Measurements from ENCODE around the gene FOXC1. TPM values are rescaled to one million over a fixed set of nuclear protein-coding genes. Genes with fewer than 3 reads are reported as not detected.

The FOXC1 gene
- total RNA-seq, 1 donor from 2014 or later, result 2.9 TPM

DNA sequence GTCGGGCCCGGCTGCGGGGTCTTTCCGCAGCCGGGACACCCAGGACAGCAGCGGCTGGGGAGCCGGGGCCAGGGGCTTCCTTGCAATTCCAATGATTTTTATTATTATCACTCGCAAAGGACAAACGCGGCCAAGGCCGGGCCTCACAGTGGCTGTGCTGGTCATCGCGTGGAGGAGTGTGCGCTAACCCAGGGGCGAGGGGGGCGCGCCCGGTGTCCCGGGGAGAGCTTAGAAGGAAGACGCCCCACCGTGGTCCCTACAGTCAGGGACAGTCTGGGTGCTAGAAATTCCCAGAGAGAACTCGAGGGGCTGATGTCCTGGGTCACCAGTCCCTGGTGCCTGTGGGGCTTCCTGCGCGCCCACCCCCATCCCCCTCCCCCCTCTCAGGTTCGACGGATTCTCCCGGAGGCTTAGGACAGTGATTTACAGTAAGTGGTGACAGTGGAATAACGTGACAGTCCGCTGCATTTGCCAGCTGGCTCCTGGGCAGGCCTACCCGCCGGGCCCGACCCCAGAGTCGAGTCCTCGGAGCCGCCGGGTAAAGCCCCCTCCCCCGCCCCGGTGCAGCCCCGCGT lies 9.5 kb downstream of the FOXC1 start:
- Mint-ChIP-seq H3K27me3 (ENCODE audit: low read depth, unreplicated experiment) (peaks cover 62% of the 10 kb centered on the region), H3K36me3 (ENCODE audit: low read depth, unreplicated experiment) (peaks cover 4% of the 10 kb centered on the region), H3K4me3 (ENCODE audit: unreplicated experiment) (no peak overlapping the region), H3K4me1 (ENCODE audit: low read depth, unreplicated experiment) (no peaks in the 10 kb centered on the region), H3K9me3 (ENCODE audit: unreplicated experiment) (peaks cover 15% of the 10 kb centered on the region), H3K27ac (ENCODE audit: unreplicated experiment) (no peak overlapping the region)
- TF ChIP-seq EZH2 (IDR thresholded peaks at IDR 0.05; ENCODE audit: insufficient read depth, low read length), result no peak
- TF ChIP-seq, protein P1, sequence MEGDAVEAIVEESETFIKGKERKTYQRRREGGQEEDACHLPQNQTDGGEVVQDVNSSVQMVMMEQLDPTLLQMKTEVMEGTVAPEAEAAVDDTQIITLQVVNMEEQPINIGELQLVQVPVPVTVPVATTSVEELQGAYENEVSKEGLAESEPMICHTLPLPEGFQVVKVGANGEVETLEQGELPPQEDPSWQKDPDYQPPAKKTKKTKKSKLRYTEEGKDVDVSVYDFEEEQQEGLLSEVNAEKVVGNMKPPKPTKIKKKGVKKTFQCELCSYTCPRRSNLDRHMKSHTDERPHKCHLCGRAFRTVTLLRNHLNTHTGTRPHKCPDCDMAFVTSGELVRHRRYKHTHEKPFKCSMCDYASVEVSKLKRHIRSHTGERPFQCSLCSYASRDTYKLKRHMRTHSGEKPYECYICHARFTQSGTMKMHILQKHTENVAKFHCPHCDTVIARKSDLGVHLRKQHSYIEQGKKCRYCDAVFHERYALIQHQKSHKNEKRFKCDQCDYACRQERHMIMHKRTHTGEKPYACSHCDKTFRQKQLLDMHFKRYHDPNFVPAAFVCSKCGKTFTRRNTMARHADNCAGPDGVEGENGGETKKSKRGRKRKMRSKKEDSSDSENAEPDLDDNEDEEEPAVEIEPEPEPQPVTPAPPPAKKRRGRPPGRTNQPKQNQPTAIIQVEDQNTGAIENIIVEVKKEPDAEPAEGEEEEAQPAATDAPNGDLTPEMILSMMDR (IDR thresholded peaks at IDR 0.05; ENCODE audit: insufficient read depth, low read depth, low read length), result no peak
- H3K27ac ChIP-seq (ENCODE audit: low read depth, low read length), result no peak overlapping the region
- peaks cover 11% of the 10 kb centered on the region for H4K20me1 ChIP-seq (ENCODE audit: insufficient read depth, low read length)
- FAIRE-seq (no peak), DNase-seq (ENCODE audit: low read depth) (no peak)
- peaks cover 64% of the 10 kb centered on the region for H3K27me3 ChIP-seq (ENCODE audit: insufficient read depth, low read length)
- H3K4me2 ChIP-seq (ENCODE audit: low read length), result peak overlapping the region; percentile 60
- H2AFZ ChIP-seq (ENCODE audit: low read depth, low read length), result no peak overlapping the region
- H3K4me3 ChIP-seq (ENCODE audit: insufficient read depth, low read depth, low read length), result no peak overlapping the region
- H3K79me2 ChIP-seq (ENCODE audit: insufficient read depth, low read length), result peaks cover 13% of the 10 kb centered on the region
- H3K4me1 ChIP-seq (ENCODE audit: insufficient read depth, low read length), result peaks cover 8% of the 10 kb centered on the region
- no peaks in the 10 kb centered on the region for H3K36me3 ChIP-seq (ENCODE audit: insufficient read depth, low read length)
- no peak overlapping the region for H3K9ac ChIP-seq (ENCODE audit: low read length)
- H3K9me3 ChIP-seq (ENCODE audit: insufficient read depth, low read depth, low read length), result no peaks in the 10 kb centered on the region

DNA sequence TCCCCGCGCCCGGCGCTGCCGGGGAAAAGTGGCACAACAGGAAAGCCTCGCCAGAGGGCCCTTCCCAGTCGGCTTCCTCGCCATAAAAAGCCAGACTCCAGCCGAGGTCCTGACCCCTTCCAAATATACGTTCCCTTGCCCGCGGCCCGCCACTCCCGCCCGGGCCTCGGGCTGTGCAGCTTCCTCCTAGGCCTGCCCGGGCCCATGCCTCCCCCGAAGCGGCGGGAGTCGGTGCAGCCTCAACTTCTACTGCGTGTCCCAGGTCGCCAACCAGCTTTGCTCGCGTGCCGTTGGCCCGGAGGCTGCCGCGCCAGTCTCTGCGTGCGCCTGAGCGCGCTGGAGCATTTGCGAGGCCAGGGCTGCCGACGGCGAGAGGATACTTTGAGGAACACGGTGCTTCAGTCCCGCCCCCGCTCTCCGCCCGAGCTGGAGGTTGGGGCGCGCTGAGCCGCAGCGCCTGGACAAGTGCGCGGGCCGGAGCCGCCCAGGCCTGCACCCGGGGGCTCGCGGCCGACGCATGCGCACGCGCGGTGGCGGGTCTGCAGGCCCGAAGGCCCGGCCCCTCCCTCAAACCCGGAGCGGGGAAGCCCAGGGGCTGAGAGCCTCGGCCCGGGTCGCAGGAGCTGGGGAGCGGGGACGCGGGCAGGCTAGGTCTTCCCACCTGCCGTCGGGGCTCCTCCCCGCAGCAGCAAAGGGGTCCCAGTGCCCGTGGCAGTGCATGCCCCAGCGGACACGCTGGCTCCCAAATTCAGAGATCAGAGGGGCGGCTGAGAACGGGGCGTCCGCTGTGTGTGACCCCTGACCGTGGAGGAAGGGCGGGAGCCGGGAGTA lies 10.2 kb downstream of the FOXC1 start:
- H3K27ac ChIP-seq (ENCODE audit: low read depth, low read length), result no peak overlapping the region
- peaks cover 7% of the 10 kb centered on the region for H3K4me1 ChIP-seq (ENCODE audit: insufficient read depth, low read length)
- Mint-ChIP-seq H3K27ac (ENCODE audit: unreplicated experiment) (no peak overlapping the region), H3K9me3 (ENCODE audit: unreplicated experiment) (peaks cover 15% of the 10 kb centered on the region), H3K4me1 (ENCODE audit: low read depth, unreplicated experiment) (no peaks in the 10 kb centered on the region), H3K27me3 (ENCODE audit: low read depth, unreplicated experiment) (peaks cover 62% of the 10 kb centered on the region), H3K36me3 (ENCODE audit: low read depth, unreplicated experiment) (peaks cover 4% of the 10 kb centered on the region), H3K4me3 (ENCODE audit: unreplicated experiment) (no peak overlapping the region)
- DNase-seq (ENCODE audit: low read depth) (no peak), FAIRE-seq (no peak)
- no peaks in the 10 kb centered on the region for H3K36me3 ChIP-seq (ENCODE audit: insufficient read depth, low read length)
- H3K4me2 ChIP-seq (ENCODE audit: low read length), result peak overlapping the region; percentile 60
- no peak overlapping the region for H3K4me3 ChIP-seq (ENCODE audit: insufficient read depth, low read depth, low read length)
- peaks cover 8% of the 10 kb centered on the region for H3K79me2 ChIP-seq (ENCODE audit: insufficient read depth, low read length)
- TF ChIP-seq, protein P1 (IDR thresholded peaks at IDR 0.05; ENCODE audit: insufficient read depth, low read depth, low read length), result no peak
- peak; percentile 87 for TF ChIP-seq EZH2 (IDR thresholded peaks at IDR 0.05; ENCODE audit: insufficient read depth, low read length)
- peaks cover 12% of the 10 kb centered on the region for H4K20me1 ChIP-seq (ENCODE audit: insufficient read depth, low read length)
- H3K27me3 ChIP-seq (ENCODE audit: insufficient read depth, low read length), result peaks cover 69% of the 10 kb centered on the region
- no peak overlapping the region for H3K9ac ChIP-seq (ENCODE audit: low read length)
- H2AFZ ChIP-seq (ENCODE audit: low read depth, low read length), result peak overlapping the region; percentile 60
- no peaks in the 10 kb centered on the region for H3K9me3 ChIP-seq (ENCODE audit: insufficient read depth, low read depth, low read length)
